ENCODE results near the gene MGST2.
A peak's percentile ranks its signal among the peaks of the same experiment; 100 is the strongest.

MGST2 gene

GRCh38 chr4:139643042-139643895 lies 22.4 kb upstream of the MGST2 start:
- no peak for DNase-seq (ENCODE audit: low read depth)
- no peak overlapping the region for H3K4me3 ChIP-seq (replicated peaks; ENCODE audit: low read depth, low read length)
- no peak for TF ChIP-seq CTCF (IDR thresholded peaks at IDR 0.05; ENCODE audit: low read length, missing control alignments)

GRCh38 chr4:139645458-139645857 lies 20.2 kb upstream of the MGST2 start:
- no peak overlapping the region for H3K4me3 ChIP-seq (replicated peaks; ENCODE audit: low read depth, low read length)
- no peak for DNase-seq (ENCODE audit: low read depth)
- no peak for TF ChIP-seq CTCF (IDR thresholded peaks at IDR 0.05; ENCODE audit: low read length, missing control alignments)

GRCh38 chr4:139647184-139647583 lies 18.4 kb upstream of the MGST2 start:
- TF ChIP-seq CTCF (IDR thresholded peaks at IDR 0.05; ENCODE audit: low read length, missing control alignments) = no peak
- no peak for DNase-seq (ENCODE audit: low read depth)

GRCh38 chr4:139647952-139648351 lies 17.7 kb upstream of the MGST2 start:
- no peak overlapping the region for H3K4me3 ChIP-seq (replicated peaks; ENCODE audit: low read depth, low read length)
- DNase-seq (ENCODE audit: low read depth) = no peak
- no peak for TF ChIP-seq CTCF (IDR thresholded peaks at IDR 0.05; ENCODE audit: low read length, missing control alignments)

More at GRCh38 chr4:139647184-139647583, 18.4 kb upstream of the MGST2 start:
- H3K4me3 ChIP-seq (replicated peaks; ENCODE audit: low read depth, low read length) = no peak overlapping the region

- TF ChIP-seq CTCF (IDR thresholded peaks at IDR 0.05; ENCODE audit: low read length, missing control alignments) = peak; percentile 91
- H3K4me3 ChIP-seq (replicated peaks; ENCODE audit: low read depth, low read length) = no peak overlapping the region
- DNase-seq (ENCODE audit: low read depth) = peak; percentile 93
Observed at GRCh38 chr4:139651282-139652194, 14.1 kb upstream of the MGST2 start.

GRCh38 chr4:139654516-139654915 lies 11.1 kb upstream of the MGST2 start:
- TF ChIP-seq CTCF (IDR thresholded peaks at IDR 0.05; ENCODE audit: low read length, missing control alignments) = no peak
- DNase-seq (ENCODE audit: low read depth) = no peak
- H3K4me3 ChIP-seq (replicated peaks; ENCODE audit: low read depth, low read length) = no peak overlapping the region
